Ascending aorta (tissue), 2 donors: ENCODE measurements around the gene MCTP1. TPM values are rescaled to one million over a fixed set of nuclear protein-coding genes. Genes with fewer than 3 reads are reported as not detected.
"Not testable (repeated sequence)": the region's sequence is repeated elsewhere in the genome, so short reads cannot be mapped to it uniquely, and the experiment has no call there.

Source experiments
- DNase-seq, 2 donors: peaks; one replicate each; pipeline ENCODE4 v3.0.0-alpha.2; 2019; ENCODE audit warnings: low spot score in 2 of 2
- H3K27ac ChIP-seq, 2 donors: fragments of 200-600 bp; sonication (generic); one replicate each; pipeline ENCODE4 v1.5.1; 2016 to 2017; ENCODE audit warnings: mild to moderate bottlenecking in 1 of 2
- H3K27me3 ChIP-seq: fragments of 200-600 bp; sonication (generic); one replicate; pipeline ENCODE4 v1.5.1; 2017
- H3K36me3 ChIP-seq, 2 donors: fragments of 200-600 bp; sonication (generic); one replicate each; pipeline ENCODE4 v1.5.1; 2016
- H3K4me1 ChIP-seq, 2 donors: fragments of 200-600 bp; sonication (generic); one replicate each; pipeline ENCODE4 v1.5.1; 2016 to 2017; ENCODE audit warnings: mild to moderate bottlenecking in 1 of 2
- H3K4me3 ChIP-seq, 2 donors: fragments of 200-600 bp; sonication (generic); one replicate each; pipeline ENCODE4 v1.5.1; 2016 to 2017; ENCODE audit warnings: mild to moderate bottlenecking in 1 of 2
- H3K9me3 ChIP-seq, 2 donors: fragments of 200-600 bp; sonication (generic); one replicate each; pipeline ENCODE4 v1.5.1; 2016
- CTCF ChIP-seq, 3 experiments: fragments of 200-600 bp in 2 of 3; fragments of 450-650 bp in 1 of 3; sonication (generic) in 2 of 3; IDR thresholded peaks; one replicate each; pipeline ENCODE4 v1.5.1; 2016 to 2019; ENCODE audit warnings: antibody characterized with exemption in 3 of 3, mild to moderate bottlenecking in 1 of 3, moderate library complexity in 1 of 3
- intact Hi-C: fragments of 100-400 bp; cut with DNase I; formaldehyde crosslinking; loops from one replicate; pipeline ENCODE4 v1.15.1; 2023
- total RNA-seq: library from RNA; depleted of rRNA; stranded (reverse); fragments of >200 nt; gene quantifications from one replicate; pipeline ENCODE4 v1.1.0, GENCODE V29; 2016

Gene MCTP1
- total RNA-seq, 1 donor from 2014 or later, result 112 TPM

DNA sequence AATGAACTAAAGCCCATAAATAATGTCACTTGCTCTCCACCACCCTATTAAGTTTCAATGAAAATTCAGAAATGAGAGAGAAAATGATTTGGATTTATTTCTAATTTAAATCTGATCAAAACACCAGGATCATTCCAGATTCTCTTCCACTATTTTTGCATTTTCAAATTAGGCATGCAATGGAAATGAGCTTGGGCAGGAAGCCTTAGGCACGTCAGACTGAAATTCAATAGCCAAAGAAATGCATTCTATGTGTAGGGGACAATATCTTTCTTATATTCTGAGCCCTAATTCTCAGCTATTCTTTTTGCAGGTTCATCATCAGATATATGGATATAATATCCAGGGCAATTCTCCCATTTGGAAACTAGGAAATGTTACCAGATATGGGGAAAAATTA lies 132.8 kb downstream of the MCTP1 start:
- TF ChIP-seq CTCF (IDR thresholded peaks at IDR 0.05), result no peak
- H3K4me1 ChIP-seq, result no peaks in the 10 kb centered on the region
- no peaks in the 10 kb centered on the region for H3K36me3 ChIP-seq
- H3K27me3 ChIP-seq, result no peaks in the 10 kb centered on the region
- intact Hi-C loops, result no loop called here
- H3K4me3 ChIP-seq, result no peak overlapping the region
- DNase-seq, result no peak
- peaks cover 0 to 12% of the 10 kb centered on the region in 2 donors for H3K9me3 ChIP-seq
- H3K27ac ChIP-seq, result no peak overlapping the region

DNA sequence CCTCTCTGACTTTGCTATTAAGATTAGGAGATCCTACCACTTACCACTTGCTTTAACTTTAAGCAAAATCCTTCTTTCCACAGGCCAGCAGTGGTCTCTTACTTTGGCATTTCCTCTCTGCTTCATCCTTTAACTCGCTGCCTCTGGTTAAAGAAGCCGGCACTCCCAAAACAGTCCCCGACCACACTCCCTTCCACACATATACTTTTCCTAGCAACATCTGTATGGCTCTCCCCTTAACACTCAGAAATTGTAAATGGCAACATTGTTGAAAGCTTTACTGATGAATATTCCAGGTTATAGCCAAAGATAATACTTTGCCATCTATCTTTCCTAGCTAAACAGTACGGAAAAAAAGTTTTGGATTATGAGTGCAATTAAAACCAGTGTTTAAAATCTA lies 133.2 kb downstream of the MCTP1 start:
- H3K27me3 ChIP-seq, result no peaks in the 10 kb centered on the region
- intact Hi-C loops, result no loop called here
- peaks cover 0 to 12% of the 10 kb centered on the region in 2 donors for H3K9me3 ChIP-seq
- no peaks in the 10 kb centered on the region for H3K4me1 ChIP-seq
- H3K4me3 ChIP-seq, result no peak overlapping the region
- TF ChIP-seq CTCF (IDR thresholded peaks at IDR 0.05), result no peak
- DNase-seq, result no peak
- no peak overlapping the region for H3K27ac ChIP-seq
- no peaks in the 10 kb centered on the region for H3K36me3 ChIP-seq

DNA sequence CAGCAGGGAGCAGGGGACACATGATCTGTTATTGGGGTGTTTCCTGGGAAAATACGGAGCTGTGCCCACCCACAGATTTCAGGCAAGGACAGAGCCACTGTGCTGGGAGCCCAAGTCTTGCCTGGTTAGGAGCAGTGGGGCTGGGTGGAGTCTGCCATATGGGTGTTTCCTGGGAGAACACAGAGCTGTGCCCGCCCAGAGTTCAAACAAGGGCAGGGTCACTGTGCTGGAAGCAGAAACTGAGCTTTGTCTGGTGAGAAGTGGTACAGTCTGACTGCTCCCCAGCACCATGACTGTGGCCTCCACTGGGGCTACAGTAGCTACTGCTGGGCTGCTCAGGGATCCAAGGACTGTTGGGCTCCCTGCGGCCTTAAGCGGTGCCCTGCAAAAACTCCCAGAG lies 135.5 kb downstream of the MCTP1 start:
- TF ChIP-seq CTCF (IDR thresholded peaks at IDR 0.05), result no peak
- H3K9me3 ChIP-seq, result peaks cover 0 to 12% of the 10 kb centered on the region in 2 donors
- H3K4me3 ChIP-seq, result no peak overlapping the region
- no peak for DNase-seq
- no peaks in the 10 kb centered on the region for H3K4me1 ChIP-seq
- H3K27me3 ChIP-seq, result no peaks in the 10 kb centered on the region
- H3K36me3 ChIP-seq, result no peaks in the 10 kb centered on the region
- intact Hi-C loops, result no loop called here
- H3K27ac ChIP-seq, result no peak overlapping the region

DNA sequence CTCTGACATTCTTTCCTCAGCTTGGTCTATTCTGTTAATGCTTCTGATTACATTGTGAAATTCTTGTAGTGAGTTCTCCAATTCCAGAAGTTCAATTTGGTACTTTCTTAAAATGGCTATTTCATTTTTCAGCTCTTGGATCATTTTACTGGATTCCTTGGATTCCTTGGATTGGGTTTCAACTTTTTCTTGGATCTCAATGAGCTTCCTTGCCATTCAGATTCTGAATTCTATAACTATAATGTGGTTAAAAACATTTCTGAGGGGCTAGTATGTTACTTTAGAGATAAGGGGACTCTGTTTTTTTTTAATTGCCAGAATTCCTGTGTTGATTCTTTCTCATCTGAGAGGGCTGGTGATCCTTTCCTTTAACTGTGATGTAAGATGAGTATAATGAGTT lies 136.4 kb downstream of the MCTP1 start:
- H3K27ac ChIP-seq, result no peak overlapping the region
- no peak overlapping the region for H3K4me3 ChIP-seq
- H3K4me1 ChIP-seq, result no peaks in the 10 kb centered on the region
- H3K36me3 ChIP-seq, result no peaks in the 10 kb centered on the region
- DNase-seq, result no peak
- intact Hi-C loops, result no loop called here
- H3K9me3 ChIP-seq, result peaks cover 0 to 12% of the 10 kb centered on the region in 2 donors
- no peaks in the 10 kb centered on the region for H3K27me3 ChIP-seq
- no peak for TF ChIP-seq CTCF (IDR thresholded peaks at IDR 0.05)

- intact Hi-C loops, H3K27ac ChIP-seq, H3K4me3 ChIP-seq, DNase-seq, H3K27me3 ChIP-seq, H3K36me3 ChIP-seq, H3K4me1 ChIP-seq: not testable (repeated sequence)
- H3K9me3 ChIP-seq, result peaks cover 0 to 12% of the 10 kb centered on the region in 2 donors
Observed at GRCh38 chr5:95143858-95144257, 141.0 kb downstream of the MCTP1 start.

DNA sequence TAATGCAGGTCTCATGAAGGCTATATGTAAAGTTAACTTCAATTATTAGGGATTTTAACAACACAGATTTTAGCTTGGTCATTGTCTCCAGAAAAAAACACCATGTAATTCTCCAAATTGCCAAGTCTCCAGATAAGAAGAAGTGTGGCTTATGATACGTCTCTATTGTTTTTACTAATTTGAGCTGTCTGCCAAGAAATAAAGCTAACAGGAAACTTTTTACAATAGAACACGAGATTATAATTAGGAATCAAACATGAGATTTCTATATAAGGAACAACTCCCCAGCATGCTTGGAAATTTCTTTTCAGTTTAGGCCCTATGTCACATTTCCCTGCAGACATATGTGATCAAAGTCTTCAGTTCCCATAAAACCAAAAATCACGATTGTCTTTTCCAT lies 142.7 kb downstream of the MCTP1 start:
- intact Hi-C loops, result no loop called here
- no peaks in the 10 kb centered on the region for H3K36me3 ChIP-seq
- no peaks in the 10 kb centered on the region for H3K27me3 ChIP-seq
- no peak for DNase-seq
- H3K9me3 ChIP-seq, result peaks cover 0 to under 1% of the 10 kb centered on the region in 2 donors
- no peak overlapping the region for H3K4me3 ChIP-seq
- H3K27ac ChIP-seq, result no peak overlapping the region
- TF ChIP-seq CTCF (IDR thresholded peaks at IDR 0.05), result no peak
- H3K4me1 ChIP-seq, result no peaks in the 10 kb centered on the region
